HG02763 (cell line): ENCODE results near the gene CYP2U1.
"Not testable (repeated sequence)": the region's sequence is repeated elsewhere in the genome, so short reads cannot be mapped to it uniquely, and the experiment has no call there.

Source experiments
- ATAC-seq: cut with Tn5 transposase; IDR thresholded peaks from one replicate; pipeline ENCODE4 v1.9.1; 2021; ENCODE audit warnings: mild to moderate bottlenecking, moderate library complexity; ENCODE audit not compliant: unreplicated experiment

Gene CYP2U1

DNA sequence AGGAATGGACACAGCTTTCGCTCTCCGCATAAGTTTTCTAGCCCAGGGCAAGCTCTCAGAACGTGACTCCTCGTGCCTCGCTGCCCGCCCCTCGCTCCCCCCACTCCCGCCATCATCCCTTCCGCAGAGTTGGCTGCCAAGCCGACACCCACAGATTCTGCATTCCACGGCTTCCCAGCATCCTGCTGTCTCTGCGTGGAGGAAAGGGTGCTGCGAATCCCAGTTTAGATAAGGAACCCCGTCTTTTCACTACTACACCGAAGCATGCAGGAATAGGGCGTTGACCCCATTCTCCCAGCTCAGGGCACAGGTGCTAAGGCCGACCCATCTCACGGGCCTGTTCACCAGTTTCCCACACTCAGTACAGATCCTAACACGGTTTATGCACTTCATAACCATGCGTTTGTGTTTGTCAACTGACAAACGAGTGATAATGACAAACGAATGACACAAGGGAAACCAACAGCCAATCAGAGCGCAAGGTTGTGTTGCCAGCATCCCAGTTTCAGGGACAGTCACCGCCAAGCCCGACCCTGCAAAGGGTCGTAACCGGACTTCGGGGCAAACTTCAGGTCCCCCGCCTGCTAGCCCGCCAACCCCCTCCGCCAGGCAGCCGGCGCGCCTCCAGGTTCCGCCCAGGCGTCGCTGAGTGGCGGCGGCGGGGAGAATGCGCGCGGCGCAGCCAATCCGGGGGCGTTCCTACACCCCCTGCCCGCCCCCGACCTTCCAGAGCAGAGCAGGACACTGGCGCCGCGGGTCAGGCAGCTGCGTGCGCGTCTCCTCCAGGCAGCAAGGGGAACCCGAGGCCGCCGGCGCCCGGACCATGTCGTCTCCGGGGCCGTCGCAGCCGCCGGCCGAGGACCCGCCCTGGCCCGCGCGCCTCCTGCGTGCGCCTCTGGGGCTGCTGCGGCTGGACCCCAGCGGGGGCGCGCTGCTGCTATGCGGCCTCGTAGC, at the start of gene CYP2U1:
Gene CYP2U1 (plus strand): TSS at position 729 of the 954 bp plus-strand sequence. CDS start 95 bp downstream, at position 824.
- peak; percentile 95 for ATAC-seq

DNA sequence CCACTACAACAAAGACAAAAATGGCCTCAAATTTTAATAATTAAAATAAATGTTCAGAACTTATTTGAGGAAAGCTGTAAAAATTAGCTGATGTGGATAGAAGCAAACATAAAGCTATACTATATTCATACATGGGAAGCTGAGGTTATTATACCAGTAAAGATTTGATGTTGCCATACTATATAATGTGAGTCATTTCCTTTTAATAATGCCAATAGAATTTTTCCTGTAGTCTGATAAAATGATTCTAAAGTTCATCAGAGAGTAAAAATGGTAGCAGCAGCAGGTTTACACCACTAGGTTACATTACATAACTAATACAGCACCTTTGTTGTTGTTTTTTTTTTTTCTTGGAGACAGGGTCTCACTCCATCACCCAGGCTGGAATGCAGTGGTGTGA, 45.5 kb upstream of the CYP2U1 start:
- ATAC-seq, result no peak

DNA sequence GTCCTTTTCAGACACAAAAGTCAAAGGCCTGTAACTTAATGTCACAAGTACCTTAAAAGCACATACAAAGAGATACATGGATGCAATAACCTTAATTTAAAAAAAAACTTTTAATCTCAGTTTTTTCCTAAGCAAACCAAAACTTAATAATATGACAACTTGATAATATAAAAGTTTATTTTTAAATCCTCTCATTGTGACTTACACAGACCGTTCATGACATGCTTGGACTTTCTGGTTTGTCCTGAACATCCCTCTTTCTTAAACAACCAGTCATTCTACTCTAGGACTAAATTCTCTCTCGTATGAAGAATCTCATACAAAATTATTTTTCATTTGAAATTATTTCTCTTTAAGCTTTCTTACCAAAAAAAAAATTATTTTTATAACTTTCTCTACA, 43.1 kb upstream of the CYP2U1 start:
- ATAC-seq, result no peak

DNA sequence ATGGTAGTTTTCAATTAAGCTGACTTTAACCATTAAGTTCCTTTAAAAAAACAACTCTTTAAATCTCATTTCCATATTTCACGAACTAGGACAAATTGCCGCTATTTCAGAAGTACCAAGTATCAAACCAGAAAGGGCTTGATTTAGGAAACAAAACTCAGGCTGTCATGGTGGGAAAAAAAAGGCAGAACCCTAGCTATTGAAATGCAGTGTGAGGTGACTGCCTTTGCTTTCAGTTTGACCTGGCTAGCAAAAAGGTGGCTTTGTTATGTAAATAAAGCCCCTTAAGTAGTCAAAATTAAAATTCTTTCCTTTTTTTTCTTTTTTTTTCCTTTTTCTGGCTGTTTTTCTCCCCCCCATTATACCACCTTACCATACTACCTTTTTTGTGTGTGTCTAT, 40.6 kb upstream of the CYP2U1 start:
- ATAC-seq, result no peak

DNA sequence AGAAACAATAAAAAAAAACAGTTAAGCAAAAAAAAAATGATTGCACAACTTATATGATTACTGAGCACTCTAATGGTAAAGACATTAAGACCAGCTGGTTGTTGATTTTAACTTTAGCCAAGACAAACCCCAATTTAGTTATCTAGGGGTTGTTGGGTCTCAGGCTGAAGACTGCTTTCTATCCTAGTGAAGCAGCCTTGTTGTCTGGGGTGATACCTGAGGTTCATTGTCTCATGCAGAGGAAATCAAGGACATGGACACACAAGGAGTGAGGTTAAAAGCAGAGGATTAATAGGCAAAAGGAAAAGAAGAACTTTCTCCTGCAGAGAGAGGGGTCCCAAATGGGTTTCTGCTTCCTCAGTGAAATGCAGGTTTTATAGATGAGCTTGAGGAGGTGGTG, 40.0 kb upstream of the CYP2U1 start:
- ATAC-seq, result no peak

DNA sequence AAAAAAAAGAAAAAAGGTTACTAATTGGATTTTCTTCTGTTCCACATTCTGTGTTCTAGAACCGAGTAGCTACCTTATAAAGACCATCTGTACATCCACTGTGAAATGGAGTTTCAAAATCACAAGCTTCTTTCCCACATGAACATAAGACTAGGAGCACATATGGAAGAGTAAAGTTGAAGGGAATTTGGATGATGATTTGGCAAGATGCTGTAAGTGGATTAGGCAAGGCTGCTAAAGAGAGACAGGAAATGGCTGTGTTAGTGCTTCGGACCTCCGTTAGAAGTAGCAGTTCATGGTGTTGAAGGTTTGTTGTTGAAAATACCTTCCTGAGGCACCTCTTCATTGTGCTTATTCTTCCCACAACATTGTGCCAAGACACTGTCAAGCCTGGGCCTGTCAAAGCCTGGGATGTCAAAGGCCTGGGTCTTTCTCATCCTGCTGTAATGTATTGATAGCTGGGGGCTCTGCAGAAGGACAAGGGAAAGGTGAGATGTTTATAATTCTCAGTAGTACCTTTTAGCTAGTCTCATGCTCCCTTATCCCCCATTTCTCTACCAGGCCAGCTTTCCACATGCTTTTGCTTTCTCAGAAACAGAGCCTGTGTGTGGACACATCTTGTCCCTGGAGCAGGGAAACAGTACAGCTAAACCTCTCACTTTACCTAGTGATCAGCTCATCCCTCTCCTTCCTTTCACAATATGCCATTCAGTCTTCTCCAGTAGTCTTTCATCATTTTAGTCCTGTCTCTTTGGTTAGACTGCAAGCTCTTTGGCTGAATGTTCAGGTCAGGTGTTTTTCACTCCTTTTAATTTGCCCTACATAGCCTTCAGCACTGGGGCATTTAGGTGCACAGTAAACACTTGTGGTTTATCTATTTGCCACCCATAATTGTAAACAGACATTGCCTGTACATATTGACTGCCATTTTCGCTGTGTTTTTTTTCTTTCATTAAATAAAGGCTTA, 37.9 kb upstream of the CYP2U1 start:
- no peak for ATAC-seq

DNA sequence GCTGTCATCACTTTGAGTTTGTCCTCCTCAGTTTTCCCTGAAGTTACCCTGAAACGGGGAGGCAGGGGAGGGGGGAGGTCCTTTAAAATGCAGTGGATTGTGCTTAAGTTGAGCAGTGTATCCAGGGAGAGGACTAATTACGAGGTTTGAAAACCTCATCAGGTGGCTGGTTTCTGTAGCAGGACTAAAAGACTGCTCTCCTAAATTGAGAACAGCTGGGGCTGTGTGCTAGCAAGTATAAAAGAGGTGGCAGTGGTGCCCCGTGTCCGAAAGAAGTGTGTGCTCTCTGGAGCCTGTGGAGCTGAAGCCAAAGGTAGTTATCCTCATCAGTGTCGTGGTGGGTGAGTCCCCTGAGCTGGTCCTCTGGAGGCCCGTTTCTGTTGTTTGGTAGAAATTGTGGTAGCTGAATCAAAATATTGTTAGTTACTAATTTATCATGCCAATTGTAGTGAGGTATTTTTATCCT, 37.2 kb upstream of the CYP2U1 start:
- no peak for ATAC-seq

DNA sequence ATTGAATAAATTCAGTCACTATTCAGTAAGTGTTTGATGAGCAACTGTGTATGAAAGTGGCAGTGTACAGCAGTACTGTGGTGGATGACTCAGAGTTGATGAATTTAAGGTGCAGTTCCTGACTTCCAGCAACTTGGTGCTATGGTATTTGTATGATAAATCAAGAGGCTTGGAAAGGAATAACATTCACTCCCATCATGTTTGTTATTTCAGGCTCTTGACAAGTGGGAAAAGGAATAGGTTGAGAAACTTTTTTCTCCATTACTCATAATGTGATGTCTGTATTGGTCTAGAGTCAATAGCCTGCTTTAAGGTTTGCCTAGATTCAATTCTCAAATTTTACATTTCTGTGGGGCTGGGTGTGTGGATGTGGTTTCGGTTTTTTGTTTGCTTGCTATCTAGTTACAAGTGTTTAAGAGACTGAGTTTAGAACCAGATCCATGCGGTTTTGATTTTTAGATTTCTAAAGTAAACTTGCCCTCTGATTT, 35.1 kb upstream of the CYP2U1 start:
- peak; percentile 40 for ATAC-seq

DNA sequence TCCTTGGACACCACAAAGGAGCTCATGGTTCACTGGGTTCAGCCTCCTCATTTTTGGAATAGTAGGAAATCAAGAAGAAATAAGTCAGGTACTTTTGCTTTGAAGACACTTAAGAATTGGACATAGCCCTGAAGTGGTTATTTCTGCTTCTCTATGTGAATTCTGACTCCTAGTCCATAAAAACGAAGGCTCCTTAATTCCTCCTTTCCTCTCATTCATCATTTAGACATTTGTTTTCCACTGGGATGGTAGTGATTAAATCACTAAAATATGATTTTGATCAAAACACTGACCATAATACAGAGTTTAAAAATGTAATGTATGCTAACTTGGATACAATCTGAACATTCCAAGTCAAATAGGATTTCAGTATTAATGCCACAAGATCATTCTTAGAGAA, 34.7 kb upstream of the CYP2U1 start:
- no peak for ATAC-seq

DNA sequence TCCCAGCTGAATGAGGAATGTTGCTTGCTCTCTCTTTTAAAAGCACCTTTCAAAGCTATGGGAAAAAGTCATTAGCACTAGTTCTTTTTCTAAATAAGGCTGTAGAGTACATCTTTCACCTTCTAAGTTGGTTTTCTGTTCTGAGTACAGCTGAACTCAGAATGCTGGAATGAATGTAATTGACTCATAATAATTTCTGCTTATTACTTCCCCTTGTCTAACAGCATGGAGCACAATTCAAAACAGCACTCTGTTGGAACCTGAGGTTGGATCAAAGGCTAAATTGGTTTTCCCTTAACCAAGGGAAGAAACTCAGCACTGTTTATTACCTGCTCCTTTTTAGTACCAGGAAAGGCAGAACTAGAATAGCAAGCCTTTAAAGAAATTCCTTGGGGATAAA, 33.5 kb upstream of the CYP2U1 start:
- no peak for ATAC-seq

DNA sequence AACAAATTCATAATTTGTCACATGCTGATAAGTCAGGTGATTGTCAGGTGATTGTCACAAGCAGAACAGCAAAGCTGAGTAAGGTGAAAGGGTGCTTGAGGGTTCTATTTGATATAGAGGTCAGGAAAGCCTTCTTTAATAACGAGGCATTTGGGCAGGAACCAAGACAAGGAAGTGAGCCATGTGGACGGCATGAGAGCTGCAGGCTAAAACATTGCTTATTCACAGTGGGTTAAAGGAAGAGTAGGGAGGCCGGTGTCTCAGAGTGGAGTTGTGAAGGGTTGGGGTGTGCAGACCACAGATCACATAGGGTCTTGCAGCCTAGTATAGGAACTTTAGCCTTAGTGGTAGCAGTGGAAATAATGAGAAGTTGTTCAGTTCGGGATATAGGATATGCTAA, 31.3 kb upstream of the CYP2U1 start:
- no peak for ATAC-seq

DNA sequence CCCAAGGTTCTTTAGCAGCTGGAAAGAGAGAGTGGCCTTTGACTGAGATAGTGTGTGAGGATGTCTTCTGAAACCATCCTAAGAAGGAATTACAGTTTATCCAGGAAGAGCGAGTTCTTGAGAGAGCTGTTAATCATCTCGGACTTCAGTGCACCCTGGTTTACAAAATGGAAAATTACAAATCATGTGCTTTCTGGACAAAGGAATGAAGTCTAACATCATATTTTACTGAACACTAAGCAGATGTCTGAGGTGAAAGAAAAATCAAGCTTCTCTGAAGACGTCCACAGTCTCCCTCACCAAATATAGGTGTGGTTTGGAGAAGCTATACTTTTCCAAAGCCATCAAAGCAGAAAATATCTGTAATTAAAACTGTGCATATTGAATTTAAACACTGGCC, 30.8 kb upstream of the CYP2U1 start:
- ATAC-seq, result no peak

DNA sequence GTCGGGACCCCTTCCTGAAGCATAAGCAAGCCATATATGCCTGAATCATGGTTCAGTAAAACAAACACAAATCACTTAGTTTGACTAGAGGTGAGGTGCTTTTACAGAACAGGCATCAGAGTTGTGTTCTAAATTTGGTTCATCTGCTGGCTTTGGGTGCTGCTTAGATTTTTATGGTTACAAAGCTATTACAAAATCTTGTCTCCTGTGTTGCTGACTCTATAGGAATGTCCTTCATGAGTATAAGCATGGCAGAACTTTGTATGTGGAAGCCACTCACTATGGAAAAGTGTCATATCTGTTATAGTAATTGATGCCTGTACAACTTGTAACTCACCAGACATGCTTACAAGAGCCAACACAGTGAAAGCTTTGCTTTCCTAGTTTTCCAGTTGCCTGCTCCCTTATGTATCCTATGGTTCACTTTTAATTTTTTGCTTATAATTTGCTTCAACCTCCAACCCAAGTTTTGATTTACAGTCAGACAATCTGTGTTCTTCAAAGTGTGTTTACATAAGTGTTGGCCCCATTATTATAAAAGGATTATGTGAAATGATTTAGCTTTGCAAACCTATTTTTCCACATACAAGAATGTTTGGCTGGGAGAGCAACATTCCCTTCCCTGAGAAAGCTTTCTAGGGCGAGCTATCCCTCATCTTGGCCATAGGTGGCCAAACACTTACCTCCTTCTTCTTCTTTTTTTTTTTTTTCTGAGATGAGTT, 30.0 kb upstream of the CYP2U1 start:
- ATAC-seq, result no peak

DNA sequence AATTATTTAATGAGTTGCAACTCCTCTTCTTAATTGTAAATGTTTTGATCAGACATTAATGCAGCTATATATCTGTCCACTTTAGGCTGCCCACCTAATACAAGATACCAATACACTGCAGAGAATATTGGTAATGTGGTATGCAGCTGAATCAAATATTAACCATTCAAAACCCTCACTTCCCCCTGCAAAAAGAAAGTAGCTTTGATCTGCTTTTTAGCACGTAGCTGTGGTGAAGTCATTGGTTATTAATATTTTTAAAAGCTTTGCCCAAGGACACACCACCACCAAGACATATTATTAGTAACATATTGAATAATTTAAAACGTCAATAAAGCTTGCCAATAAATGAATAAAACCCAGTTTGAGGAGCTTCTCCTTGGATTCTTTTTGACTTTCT, 28.6 kb upstream of the CYP2U1 start:
- peak; percentile 63 for ATAC-seq

DNA sequence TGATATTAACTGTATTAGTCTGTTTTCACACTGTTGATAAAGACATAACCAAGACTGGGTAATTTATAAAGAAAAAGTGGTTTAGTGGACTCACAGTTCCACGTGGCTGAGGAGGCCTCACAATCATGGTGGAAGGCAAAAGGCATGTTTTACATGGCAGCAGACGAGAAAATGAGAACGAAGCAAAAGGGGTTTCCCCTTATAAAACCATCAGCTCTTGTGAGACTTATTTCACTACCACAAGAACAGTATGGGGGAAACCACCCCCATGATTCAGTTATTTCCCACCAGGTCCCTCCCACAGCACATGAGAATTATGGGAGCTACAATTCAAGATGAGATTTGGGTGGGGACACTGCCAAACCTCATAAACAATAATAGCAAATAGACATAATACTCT, 26.3 kb upstream of the CYP2U1 start:
- not testable (repeated sequence) for ATAC-seq

DNA sequence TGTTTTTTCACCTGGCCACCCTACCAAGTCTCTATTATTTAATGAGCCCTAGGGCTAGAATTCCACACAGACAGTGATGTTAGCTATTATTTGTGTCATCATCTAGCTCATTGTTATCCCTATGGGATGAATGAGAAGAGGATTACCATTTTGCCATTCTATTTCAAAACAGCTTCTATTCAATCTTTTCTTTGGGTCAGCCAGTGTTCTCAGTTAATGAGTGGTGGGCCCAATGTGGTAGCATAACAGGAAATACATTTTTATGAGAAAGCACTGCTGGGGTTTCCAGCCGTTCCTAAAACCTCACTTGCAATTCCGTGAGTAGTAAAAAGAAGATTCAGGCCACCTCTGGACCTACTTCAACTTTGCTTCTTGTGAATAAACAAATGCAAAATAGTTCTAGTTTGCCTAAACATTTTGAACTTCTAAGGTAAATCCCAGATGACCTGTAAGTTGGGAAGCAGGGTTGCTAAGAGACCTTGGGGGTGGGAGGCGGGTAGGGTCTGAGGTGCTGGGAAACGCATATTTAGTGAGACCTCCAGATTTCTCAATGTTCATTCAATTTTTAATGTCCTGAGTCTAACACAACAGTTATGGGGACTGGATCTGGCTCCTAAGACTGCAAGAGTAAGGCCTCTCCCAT, 24.8 kb upstream of the CYP2U1 start:
- ATAC-seq, result no peak

DNA sequence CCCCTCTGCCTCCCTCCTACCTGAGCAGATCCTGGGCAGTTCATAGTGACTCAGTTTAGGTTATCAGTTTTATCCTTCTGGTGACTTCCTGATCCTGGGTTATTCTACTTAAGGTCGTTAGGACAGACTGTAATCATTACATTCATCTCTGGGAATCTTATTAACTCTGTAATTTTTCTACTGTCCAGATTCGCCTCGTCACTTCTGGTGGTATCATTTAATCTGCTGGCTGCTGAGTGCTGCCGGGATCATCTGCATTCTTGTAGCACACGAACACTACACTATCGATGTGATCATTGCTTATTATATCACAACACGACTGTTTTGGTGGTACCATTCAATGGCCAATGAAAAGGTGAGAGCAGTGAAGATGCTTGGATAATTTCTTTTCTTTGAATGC, 23.0 kb upstream of the CYP2U1 start:
- no peak for ATAC-seq

DNA sequence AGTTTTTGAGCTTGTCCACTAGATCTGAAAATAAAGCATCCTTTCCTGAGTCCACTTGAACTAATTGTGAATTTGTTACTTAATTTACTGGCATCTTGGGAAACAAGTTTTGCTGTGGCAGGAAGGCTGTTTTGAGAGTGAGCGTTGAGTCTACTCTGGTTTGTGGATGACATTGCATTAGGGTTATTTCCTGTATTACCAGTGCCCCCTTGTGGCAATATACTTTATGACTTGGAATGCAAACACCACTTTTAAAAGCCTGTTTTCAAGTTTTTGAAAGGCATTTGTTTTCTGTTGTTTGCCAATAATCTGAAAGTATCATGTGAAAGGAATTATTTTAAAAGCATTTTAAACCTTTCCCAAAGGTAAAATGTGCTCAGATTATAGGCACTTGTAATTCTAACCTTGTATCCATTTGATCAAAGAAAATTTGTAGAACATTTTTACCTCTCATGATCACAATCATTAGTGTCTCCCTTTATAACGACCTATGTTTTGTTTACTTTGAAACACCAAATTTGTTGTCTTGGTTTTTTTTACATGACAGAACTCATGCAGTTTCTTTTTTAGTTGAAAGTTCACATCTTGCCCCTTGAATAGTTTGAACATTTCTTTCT, 18.0 kb upstream of the CYP2U1 start:
- ATAC-seq, result peak; percentile 73

DNA sequence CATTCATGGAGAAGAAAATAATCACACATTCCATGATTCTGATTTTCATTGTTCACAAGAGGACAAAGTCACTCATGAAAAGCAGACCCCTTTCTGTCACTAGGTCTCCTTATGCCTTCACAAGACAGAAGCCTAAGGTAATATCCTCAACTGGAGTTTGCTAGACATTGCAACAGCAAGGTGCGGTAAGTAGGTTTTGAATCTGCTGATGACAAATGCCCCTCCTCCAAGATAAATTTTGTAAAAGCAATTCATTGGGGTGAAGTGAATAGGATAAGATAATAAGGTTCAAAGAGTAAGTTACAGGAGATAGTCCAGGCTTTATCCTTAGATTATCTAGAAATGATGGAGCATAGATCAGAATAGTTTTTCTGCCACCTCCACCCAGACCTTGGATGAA, 16.1 kb upstream of the CYP2U1 start:
- no peak for ATAC-seq

DNA sequence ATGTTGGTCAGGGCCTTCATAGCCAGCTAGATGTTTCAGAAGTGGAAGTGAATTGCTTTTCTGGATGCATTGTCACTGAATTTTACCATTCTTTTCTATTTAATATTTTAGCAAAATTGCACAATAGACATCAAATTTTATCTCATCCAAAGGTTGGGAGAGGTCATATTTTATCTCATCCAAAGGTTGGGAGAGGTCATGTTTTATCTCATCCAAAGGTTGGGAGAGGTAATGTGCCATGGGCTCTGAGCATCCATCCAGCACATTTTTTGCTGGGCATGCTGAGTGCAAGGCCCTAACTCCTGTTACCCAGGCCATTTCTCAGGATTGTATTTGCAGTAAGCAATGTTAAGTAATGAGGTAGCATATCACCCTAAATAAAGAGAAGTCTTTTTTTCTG, 14.7 kb upstream of the CYP2U1 start:
- ATAC-seq, result no peak
